DLD1 (cell line): Measurements from ENCODE around the gene P2RY8.
"Not testable (repeated sequence)": the region's sequence is repeated elsewhere in the genome, so short reads cannot be mapped to it uniquely, and the experiment has no call there.

ENCODE experiments used
- in situ Hi-C: cut with HindIII; loops from 2 replicates; pipeline ENCODE4 v1.10.0; 2017; ENCODE audit warnings: low sequenced_read_pairs

The P2RY8 gene

DNA sequence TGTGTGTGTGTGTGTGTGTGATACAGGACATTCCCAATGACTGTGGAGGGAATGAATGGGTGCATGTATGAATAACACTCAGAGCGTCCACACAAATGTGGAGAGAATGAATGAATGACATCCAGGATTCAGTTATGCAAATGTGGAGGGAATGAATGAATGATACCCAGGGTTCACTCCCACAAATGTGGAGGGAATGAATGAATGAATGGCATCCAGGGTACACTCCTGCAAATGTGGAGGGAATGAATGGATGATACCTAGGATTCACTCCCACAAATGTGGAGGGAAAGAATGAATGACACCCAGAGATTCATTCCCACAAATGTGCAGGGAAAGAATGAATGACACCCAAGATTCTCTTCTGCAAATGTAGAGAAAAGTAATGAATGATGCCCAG, 48.2 kb downstream of the P2RY8 start:
- in situ Hi-C loops = no loop called here

DNA sequence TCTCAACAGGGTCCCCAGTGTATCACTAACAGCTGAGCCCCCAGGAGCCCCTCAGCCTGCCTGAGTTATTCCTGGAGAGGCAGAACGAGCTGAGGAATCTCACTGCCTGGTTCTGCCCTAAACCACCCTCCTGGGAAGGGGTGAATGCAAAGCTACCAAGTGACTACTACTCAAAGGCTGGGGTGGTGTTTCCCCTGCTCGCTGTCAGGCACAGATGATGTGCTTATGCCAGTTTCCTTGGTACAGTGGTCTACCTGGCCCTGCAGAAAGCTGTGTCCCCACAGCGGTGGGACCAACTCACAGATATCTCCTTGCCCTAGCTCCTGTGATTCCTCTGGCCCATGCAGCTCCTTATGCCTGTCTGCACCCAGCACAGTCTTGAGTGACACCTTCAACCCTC, 48.8 kb downstream of the P2RY8 start:
- in situ Hi-C loops = no loop called here

DNA sequence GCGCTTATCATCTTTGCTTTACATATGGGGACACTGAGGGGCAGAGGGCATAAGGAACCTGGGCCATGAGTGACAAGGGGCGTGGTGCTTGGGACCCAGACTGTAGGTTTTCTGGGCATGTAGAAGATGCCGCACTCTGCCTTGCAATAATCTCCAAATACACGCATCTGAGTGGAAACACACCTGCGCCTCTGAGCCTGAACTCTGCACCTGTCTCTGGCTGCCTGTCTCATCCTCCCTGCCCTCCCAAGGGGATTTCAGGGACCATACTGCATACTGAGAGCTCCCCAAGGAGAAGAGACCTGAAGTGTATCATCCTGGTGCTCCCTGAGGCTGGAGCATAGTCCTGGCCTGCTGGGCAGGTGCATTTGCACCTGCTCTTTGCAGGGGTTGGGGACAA, 49.6 kb downstream of the P2RY8 start:
- in situ Hi-C loops = no loop called here

DNA sequence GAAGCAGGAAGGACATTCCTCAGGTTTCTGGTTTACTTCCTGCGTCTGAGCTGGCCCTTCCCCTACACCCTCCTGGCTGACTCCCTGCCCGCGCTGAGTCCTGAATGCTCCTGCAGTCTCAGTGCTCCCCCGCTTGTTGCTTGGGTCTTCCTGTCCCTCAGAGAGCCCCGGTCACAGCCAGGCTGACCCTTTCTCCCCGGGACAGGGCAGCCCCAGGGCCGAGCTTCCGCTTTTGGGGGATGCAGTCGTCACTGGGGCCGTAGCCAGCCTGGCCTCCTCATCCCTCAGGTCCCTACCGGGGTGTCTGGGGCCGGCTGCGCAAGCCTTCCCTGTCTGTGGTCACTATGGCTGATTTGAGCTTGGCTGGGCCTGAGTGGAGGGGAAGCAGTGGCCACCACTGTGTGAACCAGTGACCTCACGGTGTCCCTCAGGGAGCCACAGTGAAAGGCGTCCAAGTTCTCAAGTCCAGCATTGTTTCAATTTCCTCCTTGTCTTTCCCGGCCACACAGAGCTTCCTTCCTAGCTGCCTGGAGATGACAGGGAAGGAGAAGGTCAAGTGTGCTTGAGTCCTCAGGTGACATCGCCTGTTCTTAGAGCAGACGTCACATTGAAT, 50.1 kb downstream of the P2RY8 start:
- in situ Hi-C loops = no loop called here

DNA sequence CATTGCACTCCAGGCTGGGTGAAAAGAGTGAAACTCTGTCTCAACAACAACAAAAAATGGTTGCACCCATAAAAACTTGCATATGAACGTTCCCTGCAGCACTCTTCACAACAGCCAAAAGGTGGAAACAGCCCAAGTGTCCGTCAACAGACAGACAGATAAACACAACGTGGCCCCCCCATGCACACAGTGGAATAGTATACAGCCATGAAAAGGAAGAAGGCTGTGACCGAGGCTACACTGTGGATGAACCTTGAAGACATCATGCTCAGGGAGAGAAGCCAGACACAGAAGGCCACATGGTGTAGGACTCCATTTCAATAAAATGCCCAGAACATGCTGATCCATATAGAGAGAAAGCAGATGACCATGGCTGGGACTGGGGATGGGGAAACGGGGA, 50.8 kb downstream of the P2RY8 start:
- in situ Hi-C loops = no loop called here

DNA sequence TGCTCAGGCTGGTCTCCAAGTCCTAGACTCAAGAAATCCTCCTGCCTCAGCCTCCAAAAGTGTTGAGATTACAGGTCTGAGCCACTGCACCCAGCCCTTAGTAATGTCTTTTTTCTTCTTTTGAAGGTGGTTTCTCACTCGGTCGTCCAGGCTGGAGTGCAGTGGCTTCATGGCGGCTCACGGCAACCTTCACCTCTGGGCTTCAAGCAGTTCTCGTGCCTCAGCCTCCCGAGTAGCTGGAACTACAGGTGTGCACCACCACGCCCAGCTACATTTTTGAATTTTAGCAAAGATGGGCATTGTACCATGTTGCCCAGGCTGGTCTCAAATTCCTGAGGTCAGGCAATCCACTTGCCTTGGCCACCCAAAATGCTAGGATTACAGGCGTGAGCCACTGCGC, 52.0 kb downstream of the P2RY8 start:
- in situ Hi-C loops = no loop called here

DNA sequence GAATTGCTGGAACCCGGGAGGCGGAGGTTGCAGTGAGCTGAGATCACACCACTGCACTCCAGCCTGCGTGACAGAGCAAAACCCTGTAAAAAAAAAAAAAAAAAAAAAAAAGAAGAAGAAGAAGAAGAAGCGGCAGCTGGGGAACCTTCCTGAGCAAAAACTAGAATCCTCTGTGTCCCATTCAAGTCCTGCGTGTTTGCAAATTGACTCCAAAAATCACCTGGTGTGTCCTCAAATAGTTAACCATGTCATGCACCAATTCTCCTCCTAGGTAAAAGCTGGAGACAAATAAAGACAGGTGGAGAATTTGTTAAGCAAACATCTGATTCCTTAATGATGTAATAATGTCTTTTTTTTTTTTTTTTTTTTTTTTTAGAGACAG, 52.4 kb downstream of the P2RY8 start:
- in situ Hi-C loops = no loop called here

DNA sequence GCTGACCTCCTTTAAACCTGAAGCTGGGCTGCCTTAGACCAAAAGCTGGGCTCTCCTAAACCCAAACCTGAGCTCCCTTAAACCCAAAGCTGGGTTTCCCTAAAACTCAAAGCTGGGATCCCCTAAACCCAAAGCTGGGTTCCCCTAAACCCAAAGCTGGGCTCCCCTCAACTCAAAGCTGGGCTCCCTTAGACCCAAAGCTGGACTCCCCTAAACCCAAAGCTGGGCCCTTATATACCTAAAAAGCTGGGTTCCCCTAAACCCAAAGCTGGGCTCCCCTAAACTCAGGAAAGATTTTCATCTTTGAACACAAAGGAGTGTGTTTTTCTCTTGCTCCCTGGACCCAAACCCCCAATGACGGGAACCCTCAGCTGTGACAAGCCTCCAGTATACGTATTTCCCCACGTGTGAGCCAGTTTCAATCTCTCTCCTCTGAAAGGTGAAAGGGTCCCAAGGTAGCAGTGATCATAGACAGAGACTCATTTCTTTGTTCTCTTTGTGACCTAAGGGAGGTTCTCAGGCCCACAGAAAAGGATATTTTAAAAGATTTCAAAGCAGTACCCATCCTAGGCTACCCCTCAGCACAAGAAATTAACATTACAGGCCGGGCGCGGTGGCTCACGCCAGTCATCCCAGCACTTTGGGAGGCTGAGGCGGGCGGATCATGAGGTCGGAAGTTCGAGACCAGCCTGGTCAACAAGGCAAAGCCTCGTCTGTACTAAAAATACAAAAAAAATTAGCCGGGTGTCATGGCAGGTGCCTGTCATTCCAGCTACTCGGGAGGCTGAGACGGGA, 52.9 kb downstream of the P2RY8 start:
- in situ Hi-C loops = no loop called here

DNA sequence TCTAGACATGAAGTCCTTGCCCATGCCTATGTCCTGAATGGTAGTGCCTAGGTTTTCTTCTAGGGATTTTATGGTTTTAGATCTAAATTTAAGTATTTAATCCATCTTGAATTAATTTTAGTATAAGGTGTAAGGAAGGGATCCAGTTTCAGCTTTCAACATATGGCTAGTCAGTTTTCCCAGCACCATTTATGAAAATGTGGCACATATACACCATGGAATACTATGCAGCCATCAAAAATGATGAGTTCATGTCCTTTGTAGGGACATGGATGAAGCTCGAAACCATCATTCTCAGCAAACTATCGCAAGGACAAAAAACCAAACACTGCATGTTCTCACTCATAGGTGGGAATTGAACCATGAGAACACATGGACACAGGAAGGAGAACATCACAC, 54.5 kb downstream of the P2RY8 start:
- in situ Hi-C loops = not testable (repeated sequence)

DNA sequence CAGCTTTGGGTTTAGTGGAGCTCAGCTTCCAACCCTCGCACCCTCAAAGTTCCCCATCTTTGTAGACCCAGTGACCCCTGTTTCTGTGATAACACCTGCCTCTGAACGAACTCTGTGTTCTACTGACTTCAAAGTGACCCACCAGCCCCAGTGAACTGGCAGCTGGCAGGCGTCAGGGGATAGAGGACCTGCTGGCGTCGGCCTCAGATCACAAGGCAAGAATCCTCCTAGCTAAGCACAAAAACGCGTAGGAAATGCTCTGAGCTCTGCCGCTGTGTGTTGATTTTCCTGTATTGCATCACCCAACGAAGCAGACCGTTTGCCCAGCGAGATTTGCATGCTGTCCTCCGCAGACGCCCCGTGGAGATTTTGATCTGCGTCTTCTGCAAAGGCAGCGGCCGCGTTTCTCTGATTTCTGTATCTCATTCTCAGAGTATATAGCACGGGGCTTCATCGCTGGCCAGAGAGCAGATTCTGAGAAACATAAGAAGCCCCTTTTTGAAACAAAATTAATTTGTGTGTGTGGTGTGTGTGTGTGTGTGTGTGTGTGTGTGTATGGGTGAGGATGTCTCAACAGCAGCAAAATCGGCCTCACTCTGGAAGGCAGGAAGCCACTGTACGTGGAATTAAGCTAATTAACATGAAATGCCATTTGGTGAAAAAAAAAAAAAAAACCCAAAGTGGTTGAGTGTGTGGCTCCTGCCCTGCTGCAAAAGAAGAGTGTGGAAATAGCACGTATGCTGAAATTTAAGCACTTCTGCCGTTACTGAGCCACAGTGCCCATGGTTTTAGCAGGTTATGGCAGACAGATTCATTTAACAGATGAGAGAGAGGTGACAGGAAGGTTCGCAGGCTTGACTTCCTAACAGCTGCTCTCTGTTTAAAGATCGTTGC, 55.1 kb downstream of the P2RY8 start:
- in situ Hi-C loops = no loop called here

DNA sequence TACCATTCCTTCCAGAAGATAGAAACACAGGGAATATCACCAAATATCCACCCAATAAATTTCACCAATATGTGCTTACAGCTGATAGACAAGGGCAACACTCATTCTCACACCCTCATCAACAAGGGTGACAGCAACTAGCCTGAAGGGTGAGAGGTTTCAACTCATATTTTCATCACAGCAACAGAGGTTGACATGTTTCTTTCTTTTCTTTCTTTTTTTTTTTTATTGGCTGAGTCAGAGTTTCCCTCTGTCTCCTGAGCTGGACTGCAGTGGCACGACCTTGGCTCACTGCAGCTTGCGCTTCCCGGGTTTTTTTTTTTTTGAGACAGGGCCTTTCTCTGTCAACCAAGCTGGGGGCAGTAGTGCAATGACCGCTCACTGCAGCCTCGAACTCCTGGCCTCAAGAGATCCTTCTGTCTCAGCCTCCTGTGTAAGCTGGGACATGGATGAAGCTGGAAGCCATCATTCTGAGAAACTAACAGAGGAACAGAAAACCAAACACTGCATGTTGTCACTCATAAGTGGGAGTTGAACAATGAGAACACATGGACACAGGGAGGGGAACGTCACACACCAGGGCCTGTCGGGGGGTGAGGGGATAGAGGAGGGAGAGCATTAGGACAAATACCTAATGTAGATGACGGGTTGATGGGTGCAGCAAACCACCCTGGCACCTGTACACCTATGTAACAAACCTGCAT, 56.8 kb downstream of the P2RY8 start:
- in situ Hi-C loops = no loop called here

DNA sequence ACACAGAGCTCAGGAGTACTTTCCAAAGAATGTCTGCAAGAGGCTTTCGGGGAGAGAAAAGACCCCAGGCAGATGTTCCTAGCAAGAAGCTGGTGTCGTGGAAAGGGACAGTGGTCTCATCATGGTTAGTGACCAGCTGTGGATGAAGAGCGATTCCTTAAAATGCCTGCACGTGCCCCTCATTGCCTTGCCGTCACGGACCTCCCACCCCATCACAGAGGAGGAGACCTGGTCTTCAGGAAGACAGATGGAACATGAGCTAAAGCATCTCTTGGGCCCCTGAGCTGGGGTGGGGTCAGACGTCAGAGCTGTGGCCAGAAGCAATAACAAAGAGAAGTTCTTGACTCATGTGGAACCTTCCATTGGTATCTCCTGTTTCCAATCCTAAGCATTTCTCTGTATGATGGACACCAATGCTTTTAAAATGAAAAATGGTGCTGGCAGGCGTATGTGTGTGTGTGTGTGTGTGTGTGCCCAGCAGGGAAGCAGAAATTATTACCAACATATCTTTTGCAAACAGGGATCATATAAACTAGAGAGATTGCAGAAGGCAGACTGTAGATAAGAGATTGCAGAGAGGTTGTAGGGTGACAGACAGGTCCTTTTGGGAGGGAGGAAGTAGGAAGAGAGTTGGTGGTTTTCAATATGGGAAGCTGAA, 59.1 kb downstream of the P2RY8 start:
- in situ Hi-C loops = no loop called here

DNA sequence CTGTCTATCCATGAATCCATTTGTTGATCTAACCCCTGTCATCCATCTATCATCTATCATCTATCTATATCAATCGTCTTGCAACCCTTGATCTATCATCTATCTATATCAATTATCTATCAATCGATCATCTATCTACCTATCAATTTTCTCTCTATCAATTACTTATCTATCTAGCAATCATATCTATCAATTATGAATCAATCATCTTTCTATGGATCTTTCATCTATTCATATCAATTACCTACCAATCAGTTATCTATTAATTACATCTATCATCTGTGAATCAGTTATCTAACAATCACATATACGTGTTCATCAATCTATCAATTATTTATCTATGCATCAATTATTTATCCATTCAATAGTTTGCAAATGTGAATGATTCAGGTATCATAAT, 59.8 kb downstream of the P2RY8 start:
- in situ Hi-C loops = no loop called here

DNA sequence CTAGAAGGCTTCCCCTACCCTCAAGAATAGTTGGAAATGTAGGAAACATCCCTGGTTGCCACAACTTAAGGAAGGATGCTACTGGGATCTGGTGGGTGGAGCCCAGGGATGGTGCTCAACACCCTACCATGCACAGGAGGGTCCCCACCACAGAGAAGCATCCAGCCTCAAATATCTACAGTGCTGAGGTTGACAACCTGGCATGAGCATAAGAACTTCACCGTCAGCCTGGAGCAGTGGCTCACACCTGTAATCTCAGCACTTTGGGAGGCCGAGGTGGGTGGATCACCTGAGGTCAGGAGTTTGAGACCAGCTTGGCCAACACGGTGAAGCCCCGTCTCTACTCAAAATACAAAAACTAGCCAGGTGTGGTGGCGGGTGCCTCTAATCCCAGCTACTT, 60.3 kb downstream of the P2RY8 start:
- in situ Hi-C loops = no loop called here

DNA sequence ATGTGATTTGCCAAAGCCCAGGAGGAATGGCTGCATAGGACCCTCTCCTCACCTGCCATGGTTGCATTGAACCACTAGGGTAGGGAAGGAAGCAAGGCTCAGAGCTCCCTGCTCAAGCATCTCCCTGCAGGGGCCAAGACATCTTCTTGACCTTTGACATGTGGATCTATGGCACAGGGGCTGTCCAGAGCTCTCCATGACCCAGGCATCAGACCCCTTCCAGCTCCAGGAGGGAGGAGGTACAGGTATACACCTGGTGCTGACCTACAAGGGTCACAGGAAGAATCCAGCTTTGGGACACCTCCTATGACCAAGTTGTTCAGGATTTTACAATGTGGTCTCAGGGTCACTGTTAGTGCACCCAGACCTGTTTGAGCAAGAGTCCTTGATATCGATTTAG, 61.1 kb downstream of the P2RY8 start:
- in situ Hi-C loops = no loop called here

DNA sequence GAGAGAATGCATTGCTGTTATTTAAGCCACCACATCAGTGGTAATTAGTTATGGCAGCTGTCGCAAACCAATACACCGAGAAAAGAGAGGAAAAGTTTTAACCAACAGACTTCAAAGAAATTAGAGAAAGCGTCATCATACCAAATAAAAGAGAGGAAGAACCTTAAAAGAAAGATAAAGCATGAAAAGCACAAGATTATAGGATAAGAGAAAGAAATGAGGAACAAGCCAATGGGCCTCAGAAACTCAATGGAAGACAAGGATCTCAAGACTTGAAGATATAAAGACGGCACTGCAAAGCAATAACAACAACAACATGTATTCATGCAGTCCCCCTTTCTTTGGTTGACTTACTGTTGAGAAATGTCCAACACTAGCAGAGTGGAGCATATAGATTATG, 61.5 kb downstream of the P2RY8 start:
- in situ Hi-C loops = no loop called here

DNA sequence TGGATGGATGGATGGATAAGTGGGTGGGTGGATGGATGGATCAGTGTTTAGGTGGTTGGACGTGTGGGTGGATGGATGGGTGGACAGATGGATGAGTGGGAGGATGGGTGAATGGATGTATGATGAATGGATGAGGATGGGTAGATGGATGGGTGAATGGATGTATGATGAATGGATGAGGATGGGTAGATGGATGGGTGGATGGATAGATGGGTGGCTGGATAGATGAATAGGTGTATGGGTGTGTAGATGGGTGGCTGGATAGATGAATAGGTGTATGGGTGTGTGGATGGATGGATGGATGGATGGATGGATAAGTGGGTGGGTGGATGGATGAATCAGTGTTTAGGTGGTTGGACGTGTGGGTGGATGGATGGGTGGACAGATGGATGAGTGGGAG, 62.4 kb downstream of the P2RY8 start:
- in situ Hi-C loops = not testable (repeated sequence)

DNA sequence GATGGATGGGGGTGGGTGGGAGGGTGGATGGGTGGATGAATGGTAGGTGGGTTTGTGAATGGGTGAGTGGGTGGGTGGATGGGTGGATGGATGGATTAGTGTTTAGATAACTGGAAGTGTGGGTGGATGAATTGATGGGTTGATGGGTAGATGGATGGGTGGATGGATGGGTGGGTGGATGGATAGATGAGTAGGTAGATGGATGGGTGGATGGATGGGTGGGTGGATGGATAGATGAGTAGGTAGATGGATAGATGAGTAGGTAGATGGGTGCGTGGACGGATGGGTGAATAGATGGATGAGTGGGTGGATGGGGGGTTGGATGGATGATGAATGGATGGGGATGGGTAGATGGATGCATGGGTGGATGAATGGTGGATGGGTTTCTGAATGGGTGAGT, 64.0 kb downstream of the P2RY8 start:
- in situ Hi-C loops = no loop called here

DNA sequence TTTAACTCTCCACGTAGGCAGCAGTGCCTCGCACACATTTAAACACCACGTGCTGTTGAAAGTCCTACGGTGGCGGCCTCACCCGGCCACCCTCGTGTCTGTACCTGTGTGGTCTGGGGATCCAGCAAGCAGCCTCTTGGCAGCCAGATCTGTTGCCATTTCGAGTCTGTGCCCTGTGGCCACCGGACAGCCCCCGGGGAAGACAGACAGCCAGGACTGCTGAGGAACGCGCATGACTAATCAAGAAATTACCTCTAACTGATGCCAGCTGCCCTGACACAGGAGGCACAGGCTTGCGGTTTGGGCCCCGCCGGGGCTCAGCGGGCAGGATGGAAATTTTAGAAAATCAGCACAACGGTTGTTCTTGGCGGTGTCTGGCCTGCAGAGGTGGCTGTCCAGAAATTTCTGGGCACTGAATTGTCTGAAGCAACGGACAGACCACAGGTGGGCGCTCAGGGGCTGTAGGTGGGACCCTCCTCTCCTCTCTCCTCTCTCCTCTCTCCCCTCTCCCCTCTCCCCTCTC, 68.7 kb downstream of the P2RY8 start:
- in situ Hi-C loops = no loop called here

DNA sequence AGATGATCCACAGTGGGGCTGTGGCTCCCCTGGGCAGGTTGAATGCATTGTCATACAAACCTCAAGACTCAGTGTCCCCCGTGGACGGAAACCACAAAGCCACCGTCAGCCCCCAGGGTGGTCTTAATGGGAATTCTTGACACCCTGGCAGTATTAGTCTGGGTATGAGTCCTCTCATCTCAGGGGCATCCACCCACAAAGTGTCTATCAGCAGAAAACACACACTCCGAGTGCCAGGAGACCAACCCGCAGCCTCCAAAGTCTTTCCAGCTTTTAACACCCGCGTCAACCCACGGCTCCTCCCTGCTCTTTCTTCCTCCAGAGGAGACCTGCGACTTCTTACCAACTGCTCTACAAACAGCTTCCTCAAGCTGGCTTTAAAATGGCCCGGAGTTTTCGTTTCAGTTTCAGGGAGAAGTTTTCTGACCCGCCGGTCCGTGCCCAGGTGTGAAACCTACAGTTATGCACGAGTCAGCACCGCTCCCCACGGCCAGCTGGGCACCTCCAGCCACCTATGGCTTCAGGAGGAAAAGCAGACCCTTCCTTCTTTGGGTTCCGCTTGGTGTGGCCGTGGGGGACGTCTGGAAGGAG, 69.9 kb downstream of the P2RY8 start:
- in situ Hi-C loops = no loop called here
